ENCODE measurements around the gene TEX51.

The TEX51 gene

DNA sequence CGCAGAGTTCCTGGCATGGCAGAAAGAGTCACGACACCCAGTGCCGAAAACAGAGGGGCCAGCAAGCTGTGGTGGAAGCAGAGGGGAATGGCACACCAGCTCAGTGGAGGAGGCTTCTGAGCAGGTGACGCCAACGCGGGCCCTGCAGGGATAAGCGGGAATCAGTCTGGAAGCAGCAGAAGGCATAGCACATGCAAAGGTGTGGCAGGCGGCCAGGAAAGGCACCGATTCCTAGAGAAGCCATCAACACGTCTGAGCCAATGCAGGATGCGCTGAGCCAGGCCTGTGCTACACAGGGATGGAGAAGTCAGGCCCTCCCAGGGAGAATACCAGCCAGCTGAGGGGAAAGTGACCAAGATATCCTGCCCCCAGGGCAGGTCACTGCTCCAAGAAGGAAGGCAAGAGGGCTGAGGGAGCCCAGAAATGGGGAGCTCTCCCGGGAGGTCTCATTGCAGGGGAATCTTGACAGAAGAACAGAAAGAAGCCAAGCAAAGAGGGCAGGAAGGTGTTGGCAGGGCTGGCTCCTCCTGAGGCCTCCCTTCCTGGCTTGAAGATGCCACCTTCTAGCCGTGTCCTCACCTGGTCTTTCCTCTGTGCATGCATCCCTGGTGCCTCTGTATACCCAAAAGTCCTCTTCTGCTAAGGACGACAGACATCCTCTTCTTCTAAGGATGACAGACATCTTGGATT, 16.3 kb downstream of the TEX51 start:
- DNase-seq (ENCODE audit: low spot score): no peak

DNA sequence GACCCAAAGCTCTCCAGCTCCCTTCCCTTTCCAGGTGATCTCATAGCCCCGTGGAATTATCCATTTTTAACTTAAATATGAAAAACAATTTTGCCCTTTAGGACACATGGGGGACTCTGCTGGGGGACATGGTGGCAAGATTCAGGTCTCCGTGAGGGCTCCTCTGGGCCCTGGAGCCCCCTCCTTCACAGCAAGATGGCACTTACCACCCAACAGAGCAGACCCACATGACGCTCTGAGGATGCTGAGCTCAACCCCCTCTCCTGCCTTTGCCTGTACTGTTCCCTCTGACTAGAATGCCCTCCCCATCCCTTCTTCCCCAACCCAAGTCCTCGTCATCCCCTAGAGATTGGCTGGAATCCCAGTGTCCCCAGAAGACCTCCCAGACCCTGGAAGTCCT, 17.2 kb downstream of the TEX51 start:
- DNase-seq (ENCODE audit: low spot score): no peak

- DNase-seq (ENCODE audit: low spot score): no peak
Measured at GRCh38 chr2:126916744-126917143, 18.1 kb downstream of the TEX51 start.

DNA sequence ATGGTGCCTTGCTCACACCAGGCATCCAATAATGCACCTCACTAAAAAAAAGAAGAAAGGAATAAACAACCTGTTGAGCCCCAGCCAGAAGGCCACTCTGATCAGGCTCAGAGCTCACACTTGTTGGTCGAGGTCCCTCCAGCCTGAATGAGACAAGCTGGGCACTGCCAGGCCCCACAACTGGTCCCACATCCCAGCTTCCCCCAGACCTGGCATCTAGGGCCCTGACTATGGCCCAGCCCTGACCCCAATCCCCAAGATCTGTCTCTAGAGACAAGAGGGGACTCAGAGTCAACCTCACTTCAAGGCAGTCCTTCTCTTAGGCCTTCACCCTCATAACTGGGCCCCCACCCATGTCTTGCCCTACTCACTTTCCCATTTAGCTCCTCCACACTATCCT, 22.4 kb downstream of the TEX51 start:
- no peak for DNase-seq (ENCODE audit: low spot score)

DNA sequence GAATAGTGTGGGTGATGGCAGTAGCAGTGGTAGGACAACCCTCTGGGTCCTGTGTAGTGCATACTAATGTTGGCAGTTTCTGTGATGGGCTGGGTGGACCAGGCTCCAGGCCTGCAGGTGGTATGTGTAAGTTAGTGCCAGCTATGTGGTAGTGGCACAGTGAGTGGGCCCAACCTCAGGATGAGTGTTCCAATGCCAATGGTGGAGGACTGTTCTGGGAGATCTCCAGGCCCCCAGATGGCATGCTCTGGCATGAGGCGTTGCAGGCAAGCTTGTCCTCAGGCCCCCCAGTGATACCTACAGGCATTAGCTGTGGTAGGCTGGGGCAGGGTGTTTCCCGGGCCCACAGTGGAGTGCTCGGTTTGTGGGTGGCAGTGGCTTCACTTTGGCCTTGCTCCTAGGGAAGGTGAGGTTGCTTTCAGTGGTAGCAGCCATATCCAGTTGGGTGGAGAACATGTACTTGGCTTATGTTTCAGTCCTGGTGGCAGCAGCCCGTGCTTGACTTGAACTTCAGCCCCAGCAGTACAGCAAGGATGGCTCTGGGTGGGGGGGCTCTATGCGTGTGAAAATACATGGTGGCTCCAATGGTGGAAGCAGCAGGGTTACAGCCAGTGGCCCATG, 32.4 kb downstream of the TEX51 start:
- no peak for DNase-seq (ENCODE audit: low spot score)

GRCh38 chr2:126932529-126932928, 33.8 kb downstream of the TEX51 start:
- no peak for DNase-seq (ENCODE audit: low spot score)

GRCh38 chr2:126932966-126933710, 34.4 kb downstream of the TEX51 start:
- no peak for DNase-seq (ENCODE audit: low spot score)

DNA sequence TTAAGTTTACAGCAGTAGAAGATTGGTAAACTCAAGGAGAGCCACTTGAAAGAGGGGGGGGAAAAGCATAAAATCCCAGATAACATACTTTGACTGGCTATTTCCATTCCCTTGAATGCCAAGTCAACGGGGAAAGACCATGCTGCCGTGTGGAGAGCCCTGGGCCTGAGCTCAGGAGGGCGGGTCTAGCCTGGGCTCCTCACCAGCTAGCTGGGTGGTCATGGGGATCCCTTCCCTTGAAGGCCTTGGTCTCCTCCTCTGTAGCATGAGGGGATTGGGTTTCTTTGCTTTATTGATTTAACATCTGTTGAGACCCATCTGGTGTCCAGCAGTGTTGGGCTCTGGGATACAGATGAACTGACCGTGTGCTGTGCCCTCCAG, 35.0 kb downstream of the TEX51 start:
- no peak for DNase-seq (ENCODE audit: low spot score)

- DNase-seq (ENCODE audit: low spot score): no peak
Measured at GRCh38 chr2:126934809-126935208, 36.1 kb downstream of the TEX51 start.

DNA sequence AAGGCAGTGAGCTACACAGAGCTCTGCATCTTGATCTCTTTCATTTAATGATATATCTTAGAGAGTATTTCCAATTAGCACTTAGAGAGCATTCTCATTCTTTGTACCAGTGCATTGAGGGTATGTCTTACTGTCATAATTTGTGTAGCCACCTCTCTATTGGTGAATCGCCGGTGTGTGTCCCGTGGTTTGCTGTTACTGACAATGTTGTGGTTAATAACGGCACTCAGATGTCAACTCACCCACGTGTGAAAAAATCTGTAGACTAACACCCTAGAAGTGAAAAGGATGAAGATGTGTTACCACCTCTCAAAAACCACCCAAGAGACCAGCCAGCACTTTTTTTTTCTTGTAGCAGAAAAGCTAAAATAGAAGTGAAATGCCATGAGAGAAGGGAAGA, 37.1 kb downstream of the TEX51 start:
- DNase-seq (ENCODE audit: low spot score): no peak

DNA sequence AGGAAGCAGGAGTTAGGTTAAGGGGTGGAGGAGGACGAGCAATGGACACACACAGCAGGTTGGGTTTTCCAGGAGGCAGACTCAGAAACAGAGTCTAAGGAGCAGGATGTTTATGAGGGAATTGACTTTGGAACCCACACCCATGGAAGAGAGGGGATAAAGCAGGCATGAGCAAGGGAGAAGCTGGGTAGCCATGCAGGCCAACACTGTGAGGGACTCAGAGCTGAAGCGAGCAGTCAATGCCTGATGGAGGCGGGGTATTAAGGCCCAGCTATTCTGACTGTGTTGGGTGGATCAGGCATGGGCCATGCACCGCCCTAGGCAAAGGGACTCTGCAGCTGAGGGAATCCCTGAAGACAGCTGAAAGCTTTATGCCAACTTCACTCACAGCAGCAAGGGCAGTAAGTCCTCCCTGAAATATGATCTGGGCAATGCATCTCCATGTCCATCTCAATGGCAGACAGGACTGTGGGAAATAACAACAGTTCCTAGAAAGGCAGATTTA, 37.6 kb downstream of the TEX51 start:
- no peak for DNase-seq (ENCODE audit: low spot score)

DNA sequence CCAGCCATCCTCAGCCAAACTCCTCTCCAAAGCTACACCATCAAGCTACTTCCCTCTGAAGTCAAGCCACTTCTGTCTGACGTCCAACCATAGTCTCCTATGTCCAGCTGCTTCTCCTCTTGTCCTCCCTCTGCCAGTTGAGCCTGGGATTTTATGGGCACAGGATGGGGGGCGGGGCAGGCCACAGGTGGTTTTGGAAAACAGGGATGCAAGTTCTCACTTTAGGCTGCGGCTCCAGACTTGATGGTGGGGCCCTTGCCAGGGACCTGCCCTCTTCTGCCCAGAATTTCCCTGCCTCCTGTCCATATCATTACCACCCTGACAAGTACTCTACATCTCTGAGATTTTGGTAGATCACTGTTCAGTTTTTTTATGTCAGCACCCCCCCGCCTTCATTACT, 41.6 kb downstream of the TEX51 start:
- no peak for DNase-seq (ENCODE audit: low spot score)

DNA sequence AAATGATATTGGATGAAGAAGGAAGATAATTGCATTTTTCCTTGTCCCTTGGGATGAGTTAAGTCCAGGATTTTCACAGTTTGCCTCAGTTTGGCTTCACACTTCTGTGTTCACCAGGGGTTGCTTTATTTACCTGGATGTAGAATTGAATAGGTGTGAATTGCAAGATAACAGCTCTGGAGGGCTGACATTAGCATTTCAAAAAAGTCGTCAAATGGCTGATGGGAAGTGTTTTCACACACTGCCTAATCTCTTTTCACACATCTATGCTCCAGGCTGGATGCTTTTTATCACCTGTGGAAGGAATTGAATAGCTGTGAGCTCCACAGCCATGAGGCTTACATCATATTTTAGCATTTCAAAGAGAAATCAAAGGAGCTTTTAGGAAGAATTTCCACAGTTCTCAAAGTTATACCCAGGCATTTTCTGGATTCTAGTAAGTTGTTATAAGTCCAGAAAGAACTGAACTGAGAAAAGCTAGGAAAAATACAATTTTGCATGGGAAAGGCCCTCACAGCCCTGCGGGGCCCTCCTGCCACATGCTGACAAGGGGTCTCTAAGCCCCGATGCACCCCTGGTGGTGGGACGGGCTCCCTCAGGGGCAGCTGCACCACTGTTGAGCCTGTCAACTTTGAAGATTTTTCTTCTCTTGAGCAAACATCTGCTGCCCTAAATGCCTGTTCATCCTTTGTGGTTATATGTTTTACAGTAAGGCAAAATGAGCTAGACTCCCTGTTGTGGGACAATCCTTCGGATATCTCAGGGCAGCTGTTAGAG, 43.9 kb downstream of the TEX51 start:
- DNase-seq (ENCODE audit: low spot score): no peak

GRCh38 chr2:126943612-126944348, 45.1 kb downstream of the TEX51 start:
- DNase-seq (ENCODE audit: low spot score): no peak

DNA sequence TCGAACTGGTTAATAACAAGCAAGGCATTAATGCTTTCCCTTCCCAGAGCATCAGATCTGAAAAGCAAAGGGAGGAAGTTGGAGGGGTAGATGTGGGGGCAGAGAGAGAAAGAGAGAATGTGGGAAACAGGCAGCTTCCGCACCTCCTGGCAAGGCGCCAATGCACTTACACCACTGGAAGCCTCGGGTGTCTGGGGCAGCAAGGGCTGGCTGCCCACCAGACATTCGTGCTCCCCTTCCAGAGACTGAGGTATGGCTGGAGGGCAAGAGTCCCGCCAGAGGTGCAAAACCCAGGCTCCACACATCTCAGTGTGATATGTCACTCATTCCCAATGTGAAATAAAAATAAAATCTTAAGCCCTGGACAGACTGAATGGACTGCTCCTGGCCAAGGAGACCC, 46.4 kb downstream of the TEX51 start:
- DNase-seq (ENCODE audit: low spot score): no peak

- DNase-seq (ENCODE audit: low spot score): no peak
Measured at GRCh38 chr2:126946318-126947102, 47.8 kb downstream of the TEX51 start.

- DNase-seq (ENCODE audit: low spot score): no peak
Measured at GRCh38 chr2:126947103-126947429, 48.4 kb downstream of the TEX51 start.

DNA sequence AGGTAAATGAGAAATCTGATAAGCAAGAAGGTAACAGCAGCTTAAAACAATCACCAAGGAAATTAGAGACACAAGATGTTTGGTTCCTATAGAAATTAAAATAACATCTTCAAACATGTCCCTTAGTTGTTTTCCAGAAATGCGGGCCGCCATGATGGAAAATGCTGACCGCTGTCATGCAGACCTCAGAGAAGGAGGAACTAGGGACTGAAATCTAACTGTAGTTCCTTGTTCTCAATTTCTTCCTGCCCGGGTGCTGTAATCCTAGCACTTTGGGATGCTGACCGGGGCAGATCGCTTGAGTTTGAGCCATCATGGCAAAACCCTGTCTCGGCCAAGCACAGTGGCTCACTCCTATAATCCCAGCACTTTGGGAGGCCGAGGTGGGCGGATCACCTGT, 51.1 kb downstream of the TEX51 start:
- no peak for DNase-seq (ENCODE audit: low spot score)

DNA sequence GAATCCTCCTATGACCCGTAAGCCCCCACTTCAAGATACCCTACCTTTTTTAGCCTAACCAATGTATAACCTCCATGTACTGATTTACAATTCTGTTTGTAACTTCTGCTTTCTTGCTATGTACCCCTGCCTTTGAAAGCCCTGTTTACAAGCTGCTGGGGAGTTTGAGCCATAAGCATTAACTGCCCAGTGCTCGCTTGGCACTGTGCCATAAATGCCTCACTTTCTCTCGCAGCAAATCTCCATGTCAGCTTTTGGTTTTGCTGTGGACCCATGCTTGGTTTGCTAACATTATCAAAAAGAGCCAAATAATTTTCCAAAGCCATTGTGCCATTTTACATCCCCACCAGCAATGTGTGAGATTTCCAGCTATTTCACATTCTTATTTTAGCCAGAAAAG, 51.8 kb downstream of the TEX51 start:
- no peak for DNase-seq (ENCODE audit: low spot score)

All from CD4-positive, alpha-beta T cell treated with Interleukin-6 at 100 ng/mL for 8 hours (primary cell).